LNCAP (cell line): ENCODE measurements around the gene BCL7A.

ENCODE experiments used
- CTCF ChIP-seq: fragments of 450-650 bp; IDR thresholded peaks from 2 replicates; pipeline ENCODE4 v1.5.1; 2017; ENCODE audit warnings: mild to moderate bottlenecking

Gene BCL7A

DNA sequence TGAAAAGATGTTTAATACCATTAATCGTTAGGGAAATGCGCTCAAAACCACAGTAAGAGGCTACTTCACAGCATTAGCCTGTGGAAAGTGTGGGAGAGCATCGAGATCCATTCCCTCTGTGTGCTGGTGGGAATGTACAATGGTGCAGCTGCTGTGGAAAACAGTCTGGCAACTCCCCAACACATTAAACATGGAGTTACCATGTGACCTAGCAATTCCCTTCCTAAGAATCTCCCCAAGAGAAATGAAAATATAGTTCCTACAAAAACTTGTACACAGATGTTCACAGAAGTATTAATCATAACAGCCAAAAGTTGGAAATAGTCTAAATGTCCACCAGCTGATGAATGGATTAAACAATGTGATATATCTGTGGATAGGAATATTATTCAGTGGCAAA lies 80.6 kb downstream of the BCL7A start:
- no peak for TF ChIP-seq CTCF

DNA sequence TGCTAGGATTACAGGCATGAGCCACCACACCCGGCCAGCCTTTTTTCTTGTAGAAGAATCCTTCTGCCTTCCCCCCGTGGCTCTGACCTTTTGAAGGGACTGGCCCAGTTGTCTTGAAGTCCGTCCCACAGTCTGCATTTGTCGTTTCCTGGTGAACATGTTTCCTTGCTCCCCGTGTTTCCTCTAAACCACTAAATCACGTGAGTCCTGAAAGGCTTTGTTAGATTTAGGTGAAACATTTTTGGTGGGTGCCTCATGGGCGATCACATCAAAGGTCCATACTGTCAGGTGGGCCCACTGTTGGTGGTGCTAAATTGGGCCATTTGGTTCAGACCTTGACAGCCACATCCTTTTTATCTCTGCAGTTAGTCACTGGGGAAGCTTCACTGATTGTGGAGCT lies 83.2 kb downstream of the BCL7A start:
- TF ChIP-seq CTCF: no peak

- TF ChIP-seq CTCF: no peak
These were observed 85.2 kb downstream of the BCL7A start for GRCh38 chr12:122106843-122107242.

- no peak for TF ChIP-seq CTCF
These were observed 85.6 kb downstream of the BCL7A start for GRCh38 chr12:122107261-122107660.

GRCh38 chr12:122111089-122111641 lies 89.5 kb downstream of the BCL7A start:
- TF ChIP-seq CTCF: no peak
